HepG2 (cell line): ENCODE results near the gene COL9A2. TPM values are rescaled to one million over a fixed set of nuclear protein-coding genes. Genes with fewer than 3 reads are reported as not detected.

Experiments
- ARNT2 ChIP-seq: sonication (generic); formaldehyde crosslinking; IDR thresholded peaks from 2 replicates; pipeline ENCODE4 v1.8.0; 2022; ENCODE audit warnings: mild to moderate bottlenecking, low read depth, missing genetic modification reagents, moderate library complexity
- HDAC1 ChIP-seq: sonication (generic); formaldehyde crosslinking; IDR thresholded peaks from 2 replicates; pipeline ENCODE4 v1.5.1; 2020; ENCODE audit warnings: mild to moderate bottlenecking, missing genetic modification reagents
- KDM5A ChIP-seq: fragments of 200-600 bp; sonication (generic); IDR thresholded peaks from 2 replicates; pipeline ENCODE4 v1.7.0; 2018; ENCODE audit warnings: antibody characterized with exemption, mild to moderate bottlenecking, low read length, borderline replicate concordance
- MTA3 ChIP-seq: sonication (generic); formaldehyde crosslinking; IDR thresholded peaks from 2 replicates; pipeline ENCODE4 v1.4.0; 2020; ENCODE audit warnings: missing genetic modification reagents
- PRPF4 ChIP-seq: fragments of 200-400 bp; formaldehyde crosslinking; IDR thresholded peaks from 2 replicates; pipeline ENCODE4 v1.6.1; 2016; ENCODE audit warnings: low read length, low read depth; ENCODE audit not compliant: poor library complexity, severe bottlenecking
- RBM39 ChIP-seq: fragments of 200-400 bp; formaldehyde crosslinking; IDR thresholded peaks from one replicate; pipeline ENCODE4 v1.6.1; 2018; ENCODE audit warnings: antibody characterized with exemption, mild to moderate bottlenecking, low read depth, low read length; ENCODE audit not compliant: poor library complexity, severe bottlenecking
- ZNF605 ChIP-seq: sonication (generic); formaldehyde crosslinking; IDR thresholded peaks from 2 replicates; pipeline ENCODE4 v1.8.0; 2022; ENCODE audit warnings: mild to moderate bottlenecking, missing genetic modification reagents
- ZNF614 ChIP-seq: IDR thresholded peaks from 2 replicates; pipeline ENCODE4 v1.6.1; 2018; ENCODE audit warnings: missing biosample characterization, missing genetic modification reagents, inconsistent platforms, borderline replicate concordance
- ZNF749 ChIP-seq: sonication (generic); formaldehyde crosslinking; IDR thresholded peaks from 2 replicates; pipeline ENCODE4 v1.8.0; 2022; ENCODE audit warnings: mild to moderate bottlenecking, missing genetic modification reagents, moderate library complexity, borderline replicate concordance
- ZZZ3 ChIP-seq: sonication (generic); formaldehyde crosslinking; IDR thresholded peaks from 2 replicates; pipeline ENCODE4 v1.4.0; 2020; ENCODE audit warnings: missing genetic modification reagents, mild to moderate bottlenecking, borderline replicate concordance
- polyA plus RNA-seq, 8 experiments: library from polyadenylated mRNA; depleted of rRNA in 3 of 8; stranded (reverse) in 7 of 8; unstranded in 1 of 8; fragments of >200 nt; fragmentation: Illumina TruSeq in 4 of 8; extraction: Trizol in 4 of 8; gene quantifications; 2 replicates each; pipeline versions ENCODE4 v1.2.1 to v1.2.3, GENCODE V29; 2011 to 2016; ENCODE audit warnings: low read depth in 4 of 8, missing spikeins in 1 of 8, mixed read lengths in 1 of 8; ENCODE audit not compliant: insufficient read depth in 1 of 8
- total RNA-seq, 5 experiments: library from RNA; depleted of rRNA; stranded (reverse); fragments of >200 nt; fragmentation: Illumina TruSeq; extraction: Trizol; gene quantifications; 2 replicates each; pipeline ENCODE4 v1.2.3, GENCODE V29; 2016; ENCODE audit warnings: low read depth in 1 of 5
- TF ChIP-seq, protein P1 (sequence below): IDR thresholded peaks from 2 replicates; pipeline ENCODE4 v1.6.1; 2016; ENCODE audit warnings: missing compliant biosample characterization, missing genetic modification reagents, borderline replicate concordance
- TF ChIP-seq, protein P2 (sequence below): IDR thresholded peaks from 2 replicates; pipeline ENCODE4 v1.6.1; 2018; ENCODE audit warnings: missing genetic modification reagents
- TF ChIP-seq, protein P3 (sequence below): sonication (generic); formaldehyde crosslinking; IDR thresholded peaks from 2 replicates; pipeline ENCODE4 v1.4.0; 2020; ENCODE audit warnings: low read depth, mild to moderate bottlenecking, missing genetic modification reagents
- TF ChIP-seq, protein P4 (sequence below): sonication (generic); formaldehyde crosslinking; IDR thresholded peaks from 2 replicates; pipeline ENCODE4 v1.4.0; 2020; ENCODE audit warnings: missing genetic modification reagents, borderline replicate concordance
- TF ChIP-seq, protein P5 (sequence below): sonication (generic); formaldehyde crosslinking; IDR thresholded peaks from 2 replicates; pipeline ENCODE4 v1.5.0; 2020; ENCODE audit warnings: missing genetic modification reagents

The COL9A2 gene
- total and polyA plus RNA-seq, 2 of the 13 experiments (the other 11 are each of a cell fraction or from before 2014, with no cell fraction given): 20.2 to 26.9 TPM

DNA sequence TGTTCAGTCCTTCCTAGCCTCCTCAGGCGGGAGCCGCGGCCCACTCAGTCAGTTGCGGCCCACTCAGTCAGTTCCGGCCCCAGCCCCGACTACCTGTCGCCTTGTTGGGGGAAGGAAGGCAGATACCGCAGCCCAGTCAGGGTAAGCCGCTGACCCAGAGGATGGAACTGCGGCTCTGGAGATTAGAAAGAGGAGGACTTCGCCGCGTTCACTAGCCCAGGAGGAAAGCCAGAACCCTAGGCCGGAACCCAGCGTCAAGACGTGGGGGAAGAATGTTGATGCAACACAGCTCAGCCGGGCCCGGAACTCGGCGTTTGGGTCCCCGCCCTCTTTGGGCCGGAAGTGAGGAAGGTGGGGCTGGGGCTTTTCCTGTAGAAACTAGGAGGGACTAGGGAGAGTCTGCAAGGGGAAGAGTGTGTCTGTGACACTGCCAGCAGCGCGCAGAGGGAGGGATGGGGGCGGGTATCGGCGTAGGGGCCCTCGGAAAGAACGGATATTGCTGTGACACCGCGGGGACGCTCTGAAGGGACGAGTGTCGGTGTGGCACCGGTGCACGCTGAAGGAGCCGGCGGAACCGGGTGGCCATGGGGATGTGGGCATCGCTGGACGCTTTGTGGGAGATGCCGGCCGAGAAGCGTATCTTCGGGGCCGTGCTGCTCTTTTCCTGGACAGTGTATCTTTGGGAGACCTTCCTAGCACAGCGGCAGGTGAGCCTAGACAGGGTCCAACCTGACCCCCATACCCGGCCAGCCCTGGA, 59.2 kb downstream of the COL9A2 start, which contains the start of gene ZMPSTE24 (continued):
- TF ChIP-seq, protein P1, sequence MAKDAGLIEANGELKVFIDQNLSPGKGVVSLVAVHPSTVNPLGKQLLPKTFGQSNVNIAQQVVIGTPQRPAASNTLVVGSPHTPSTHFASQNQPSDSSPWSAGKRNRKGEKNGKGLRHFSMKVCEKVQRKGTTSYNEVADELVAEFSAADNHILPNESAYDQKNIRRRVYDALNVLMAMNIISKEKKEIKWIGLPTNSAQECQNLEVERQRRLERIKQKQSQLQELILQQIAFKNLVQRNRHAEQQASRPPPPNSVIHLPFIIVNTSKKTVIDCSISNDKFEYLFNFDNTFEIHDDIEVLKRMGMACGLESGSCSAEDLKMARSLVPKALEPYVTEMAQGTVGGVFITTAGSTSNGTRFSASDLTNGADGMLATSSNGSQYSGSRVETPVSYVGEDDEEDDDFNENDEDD (CRISPR knock-in tag): peak; percentile 80
- TF ChIP-seq ZNF749 (CRISPR knock-in tag) (no peak; the same call in 1 of the 2 replicates), PRPF4 (no peak), ZNF605 (peak; percentile 38), MTA3 (CRISPR knock-in tag) (no peak), ZZZ3 (CRISPR knock-in tag) (peak; percentile 93; the same call in 1 of the 2 replicates), RBM39 (no peak), ARNT2 (CRISPR knock-in tag) (peak; percentile 86; the same call in 1 of the 2 replicates), HDAC1 (CRISPR knock-in tag) (peak; percentile 98), KDM5A (peak; percentile 97), ZNF614 (CRISPR knock-in tag) (peak; percentile 82; the same call in 1 of the 2 replicates)
- TF ChIP-seq, protein P2, sequence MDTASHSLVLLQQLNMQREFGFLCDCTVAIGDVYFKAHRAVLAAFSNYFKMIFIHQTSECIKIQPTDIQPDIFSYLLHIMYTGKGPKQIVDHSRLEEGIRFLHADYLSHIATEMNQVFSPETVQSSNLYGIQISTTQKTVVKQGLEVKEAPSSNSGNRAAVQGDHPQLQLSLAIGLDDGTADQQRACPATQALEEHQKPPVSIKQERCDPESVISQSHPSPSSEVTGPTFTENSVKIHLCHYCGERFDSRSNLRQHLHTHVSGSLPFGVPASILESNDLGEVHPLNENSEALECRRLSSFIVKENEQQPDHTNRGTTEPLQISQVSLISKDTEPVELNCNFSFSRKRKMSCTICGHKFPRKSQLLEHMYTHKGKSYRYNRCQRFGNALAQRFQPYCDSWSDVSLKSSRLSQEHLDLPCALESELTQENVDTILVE (CRISPR knock-in tag): peak; percentile 95
- TF ChIP-seq, protein P3, sequence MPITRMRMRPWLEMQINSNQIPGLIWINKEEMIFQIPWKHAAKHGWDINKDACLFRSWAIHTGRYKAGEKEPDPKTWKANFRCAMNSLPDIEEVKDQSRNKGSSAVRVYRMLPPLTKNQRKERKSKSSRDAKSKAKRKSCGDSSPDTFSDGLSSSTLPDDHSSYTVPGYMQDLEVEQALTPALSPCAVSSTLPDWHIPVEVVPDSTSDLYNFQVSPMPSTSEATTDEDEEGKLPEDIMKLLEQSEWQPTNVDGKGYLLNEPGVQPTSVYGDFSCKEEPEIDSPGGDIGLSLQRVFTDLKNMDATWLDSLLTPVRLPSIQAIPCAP: peak; percentile 62; the same call in 1 of the 2 replicates
- TF ChIP-seq, protein P4, sequence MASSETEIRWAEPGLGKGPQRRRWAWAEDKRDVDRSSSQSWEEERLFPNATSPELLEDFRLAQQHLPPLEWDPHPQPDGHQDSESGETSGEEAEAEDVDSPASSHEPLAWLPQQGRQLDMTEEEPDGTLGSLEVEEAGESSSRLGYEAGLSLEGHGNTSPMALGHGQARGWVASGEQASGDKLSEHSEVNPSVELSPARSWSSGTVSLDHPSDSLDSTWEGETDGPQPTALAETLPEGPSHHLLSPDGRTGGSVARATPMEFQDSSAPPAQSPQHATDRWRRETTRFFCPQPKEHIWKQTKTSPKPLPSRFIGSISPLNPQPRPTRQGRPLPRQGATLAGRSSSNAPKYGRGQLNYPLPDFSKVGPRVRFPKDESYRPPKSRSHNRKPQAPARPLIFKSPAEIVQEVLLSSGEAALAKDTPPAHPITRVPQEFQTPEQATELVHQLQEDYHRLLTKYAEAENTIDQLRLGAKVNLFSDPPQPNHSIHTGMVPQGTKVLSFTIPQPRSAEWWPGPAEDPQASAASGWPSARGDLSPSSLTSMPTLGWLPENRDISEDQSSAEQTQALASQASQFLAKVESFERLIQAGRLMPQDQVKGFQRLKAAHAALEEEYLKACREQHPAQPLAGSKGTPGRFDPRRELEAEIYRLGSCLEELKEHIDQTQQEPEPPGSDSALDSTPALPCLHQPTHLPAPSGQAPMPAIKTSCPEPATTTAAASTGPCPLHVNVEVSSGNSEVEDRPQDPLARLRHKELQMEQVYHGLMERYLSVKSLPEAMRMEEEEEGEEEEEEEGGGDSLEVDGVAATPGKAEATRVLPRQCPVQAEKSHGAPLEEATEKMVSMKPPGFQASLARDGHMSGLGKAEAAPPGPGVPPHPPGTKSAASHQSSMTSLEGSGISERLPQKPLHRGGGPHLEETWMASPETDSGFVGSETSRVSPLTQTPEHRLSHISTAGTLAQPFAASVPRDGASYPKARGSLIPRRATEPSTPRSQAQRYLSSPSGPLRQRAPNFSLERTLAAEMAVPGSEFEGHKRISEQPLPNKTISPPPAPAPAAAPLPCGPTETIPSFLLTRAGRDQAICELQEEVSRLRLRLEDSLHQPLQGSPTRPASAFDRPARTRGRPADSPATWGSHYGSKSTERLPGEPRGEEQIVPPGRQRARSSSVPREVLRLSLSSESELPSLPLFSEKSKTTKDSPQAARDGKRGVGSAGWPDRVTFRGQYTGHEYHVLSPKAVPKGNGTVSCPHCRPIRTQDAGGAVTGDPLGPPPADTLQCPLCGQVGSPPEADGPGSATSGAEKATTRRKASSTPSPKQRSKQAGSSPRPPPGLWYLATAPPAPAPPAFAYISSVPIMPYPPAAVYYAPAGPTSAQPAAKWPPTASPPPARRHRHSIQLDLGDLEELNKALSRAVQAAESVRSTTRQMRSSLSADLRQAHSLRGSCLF (CRISPR knock-in tag): no peak; the same call in 1 of the 2 replicates
- TF ChIP-seq, protein P5, sequence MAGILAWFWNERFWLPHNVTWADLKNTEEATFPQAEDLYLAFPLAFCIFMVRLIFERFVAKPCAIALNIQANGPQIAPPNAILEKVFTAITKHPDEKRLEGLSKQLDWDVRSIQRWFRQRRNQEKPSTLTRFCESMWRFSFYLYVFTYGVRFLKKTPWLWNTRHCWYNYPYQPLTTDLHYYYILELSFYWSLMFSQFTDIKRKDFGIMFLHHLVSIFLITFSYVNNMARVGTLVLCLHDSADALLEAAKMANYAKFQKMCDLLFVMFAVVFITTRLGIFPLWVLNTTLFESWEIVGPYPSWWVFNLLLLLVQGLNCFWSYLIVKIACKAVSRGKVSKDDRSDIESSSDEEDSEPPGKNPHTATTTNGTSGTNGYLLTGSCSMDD: no peak
